Liver (tissue), 9 donors: ENCODE measurements around the gene WLS. TPM values are rescaled to one million over a fixed set of nuclear protein-coding genes. Genes with fewer than 3 reads are reported as not detected.

Experiments
- DNase-seq: peaks from one replicate; pipeline ENCODE4 v3.0.0-alpha.2; 2017; ENCODE audit warnings: low spot score
- H3K27ac ChIP-seq, 2 donors: one replicate each; pipeline ENCODE4 v1.7.0; 2013; ENCODE audit warnings: inconsistent platforms in 2 of 2, low read length in 2 of 2, control low read depth in 1 of 2, low read depth in 1 of 2, mild to moderate bottlenecking in 1 of 2
- H3K27me3 ChIP-seq, 4 donors: one replicate each; pipeline versions ENCODE4 v1.6.1 to v1.7.0; 2013; ENCODE audit warnings: low read length in 3 of 4, inconsistent platforms in 1 of 4, mild to moderate bottlenecking in 1 of 4, moderate library complexity in 1 of 4; ENCODE audit not compliant: control insufficient read depth in 4 of 4, insufficient read depth in 4 of 4
- H3K36me3 ChIP-seq, 4 donors: one replicate each; pipeline versions ENCODE4 v1.6.1 to v1.7.0; 2013; ENCODE audit warnings: low read length in 3 of 4, mild to moderate bottlenecking in 3 of 4, low read depth in 1 of 4, moderate library complexity in 1 of 4; ENCODE audit not compliant: control insufficient read depth in 4 of 4, insufficient read depth in 3 of 4
- H3K4me1 ChIP-seq, 4 donors: one replicate each; pipeline versions ENCODE4 v1.6.1 to v1.7.0; 2013; ENCODE audit warnings: low read length in 3 of 4, mild to moderate bottlenecking in 3 of 4, moderate library complexity in 1 of 4; ENCODE audit not compliant: control insufficient read depth in 4 of 4, insufficient read depth in 4 of 4
- H3K4me3 ChIP-seq, 3 donors: one replicate each; pipeline versions ENCODE4 v1.6.1 to v1.7.0; 2013; ENCODE audit warnings: low read length in 3 of 3, control low read depth in 1 of 3, low read depth in 1 of 3, mild to moderate bottlenecking in 1 of 3
- H3K9ac ChIP-seq, 2 donors: one replicate each; pipeline ENCODE4 v1.7.0; 2013; ENCODE audit warnings: low read length in 2 of 2, mild to moderate bottlenecking in 2 of 2, moderate library complexity in 2 of 2, control low read depth in 1 of 2, low read depth in 1 of 2
- H3K9me3 ChIP-seq, 4 donors: one replicate each; pipeline versions ENCODE4 v1.6.1 to v1.7.0; 2013; ENCODE audit warnings: low read length in 3 of 4; ENCODE audit not compliant: control insufficient read depth in 4 of 4
- EGR1 ChIP-seq, 2 donors: IDR thresholded peaks; 2 replicates each; pipeline ENCODE4 v1.6.1; 2016 to 2018; ENCODE audit warnings: antibody characterized with exemption in 2 of 2, low read depth in 2 of 2
- FOXA1 ChIP-seq: IDR thresholded peaks from 2 replicates; pipeline ENCODE4 v1.6.1; 2016; ENCODE audit warnings: antibody characterized with exemption
- FOXA2 ChIP-seq: IDR thresholded peaks from 2 replicates; pipeline ENCODE4 v1.6.1; 2016; ENCODE audit warnings: antibody characterized with exemption
- HNF4A ChIP-seq, 2 donors: conservative IDR thresholded peaks; 2 replicates each; pipeline ENCODE4 v1.6.1; 2016; ENCODE audit warnings: antibody characterized with exemption in 2 of 2, mild to moderate bottlenecking in 2 of 2
- JUND ChIP-seq, 2 donors: IDR thresholded peaks; 2 replicates each; pipeline ENCODE4 v1.6.1; 2016; ENCODE audit warnings: antibody characterized with exemption in 2 of 2
- RAD21 ChIP-seq, 2 donors: IDR thresholded peaks; 2 replicates each; pipeline ENCODE4 v1.6.1; 2016; ENCODE audit warnings: antibody characterized with exemption in 2 of 2, mild to moderate bottlenecking in 2 of 2
- RXRA ChIP-seq, 2 donors: IDR thresholded peaks; 2 replicates each; pipeline ENCODE4 v1.6.1; 2017 to 2018; ENCODE audit warnings: antibody characterized with exemption in 2 of 2, mild to moderate bottlenecking in 1 of 2
- SP1 ChIP-seq: IDR thresholded peaks from 2 replicates; pipeline ENCODE4 v1.6.1; 2018; ENCODE audit warnings: antibody characterized with exemption, mild to moderate bottlenecking
- YY1 ChIP-seq: IDR thresholded peaks from 2 replicates; pipeline ENCODE4 v1.6.1; 2016; ENCODE audit warnings: antibody characterized with exemption, mild to moderate bottlenecking
- WGBS: extraction: QIAGEN DNeasy Blood & Tissue Kit; methylation state at CpG from one replicate; pipeline ENCODE4 v1.1.7; 2013; 5-methylcytosine and 5-hydroxymethylcytosine counted together
- polyA plus RNA-seq, 2 donors: library from polyadenylated mRNA; stranded (reverse) in 1 of 2; unstranded in 1 of 2; fragments of 200-250 nt in 1 of 2; fragments of >200 nt in 1 of 2; fragmentation: Nextera tagmentation in 1 of 2; extraction: Ambion mirVana in 1 of 2; gene quantifications; one replicate each; pipeline versions ENCODE4 v1.2.1 to v1.2.3, GENCODE V29; 2013 to 2015
- total RNA-seq, 2 donors: library from RNA; depleted of rRNA; stranded (reverse); fragments of >200 nt; gene quantifications; one replicate each; pipeline ENCODE4 v1.2.3, GENCODE V29; 2014
- TF ChIP-seq, protein P1 (sequence below): IDR thresholded peaks from 2 replicates; pipeline ENCODE4 v1.6.1; 2016; ENCODE audit warnings: antibody characterized with exemption
- TF ChIP-seq, protein P2 (sequence below): fragments of 150-350 bp; IDR thresholded peaks from 2 replicates; pipeline ENCODE4 v1.5.1; 2017; ENCODE audit warnings: improper control_type of control experiment, low read depth, low read length; ENCODE audit not compliant: missing input control
- TF ChIP-seq, protein P3 (sequence below): IDR thresholded peaks from 2 replicates; pipeline ENCODE4 v1.6.1; 2016; ENCODE audit warnings: antibody characterized with exemption, mild to moderate bottlenecking
- donor health status: healthy.
- donor health status: healthy.
- donor health status: healthy.
- donor health status: healthy.
- donor health status: healthy.

The WLS gene
- total and polyA plus RNA-seq, 4 donors, result 3.2 to 12.5 (median 7.7) TPM

- WGBS, result 39% methylated on average over 1 of the region's 1 CpG
- H3K27ac ChIP-seq, result no peak overlapping the region
- no peak overlapping the region for H3K4me3 ChIP-seq
- H3K9me3 ChIP-seq, result no peaks in the 10 kb centered on the region
- no peaks in the 10 kb centered on the region for H3K27me3 ChIP-seq
- peaks cover 0 to 4% (median 3%) of the 10 kb centered on the region in 4 donors for H3K4me1 ChIP-seq
- no peak for DNase-seq
- peak; percentile 24 to 32 for TF ChIP-seq RXRA (IDR thresholded peaks at IDR 0.05)
- TF ChIP-seq, protein P1, sequence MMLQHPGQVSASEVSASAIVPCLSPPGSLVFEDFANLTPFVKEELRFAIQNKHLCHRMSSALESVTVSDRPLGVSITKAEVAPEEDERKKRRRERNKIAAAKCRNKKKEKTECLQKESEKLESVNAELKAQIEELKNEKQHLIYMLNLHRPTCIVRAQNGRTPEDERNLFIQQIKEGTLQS, result no peak
- TF ChIP-seq HNF4A (conservative IDR thresholded peaks at IDR 0.05), result peak; percentile 66 to 69
- peak; percentile 24 for TF ChIP-seq FOXA2
- H3K9ac ChIP-seq, result no peak overlapping the region
- no peaks in the 10 kb centered on the region for H3K36me3 ChIP-seq
Measured at GRCh38 chr1:68160021-68160420, 72.3 kb downstream of the WLS start.

GRCh38 chr1:68158837-68159236 lies 73.5 kb downstream of the WLS start:
- Histone ChIP-seq H3K9me3 (no peaks in the 10 kb centered on the region), H3K36me3 (no peaks in the 10 kb centered on the region), H3K4me3 (no peak overlapping the region), H3K27me3 (no peaks in the 10 kb centered on the region), H3K27ac (no peak overlapping the region), H3K9ac (no peak overlapping the region), H3K4me1 (peaks cover 0 to 4% (median 3%) of the 10 kb centered on the region in 4 donors)
- no peak for DNase-seq
- TF ChIP-seq RXRA (IDR thresholded peaks at IDR 0.05), result no peak
- TF ChIP-seq, protein P1, result no peak
- TF ChIP-seq, protein P2, sequence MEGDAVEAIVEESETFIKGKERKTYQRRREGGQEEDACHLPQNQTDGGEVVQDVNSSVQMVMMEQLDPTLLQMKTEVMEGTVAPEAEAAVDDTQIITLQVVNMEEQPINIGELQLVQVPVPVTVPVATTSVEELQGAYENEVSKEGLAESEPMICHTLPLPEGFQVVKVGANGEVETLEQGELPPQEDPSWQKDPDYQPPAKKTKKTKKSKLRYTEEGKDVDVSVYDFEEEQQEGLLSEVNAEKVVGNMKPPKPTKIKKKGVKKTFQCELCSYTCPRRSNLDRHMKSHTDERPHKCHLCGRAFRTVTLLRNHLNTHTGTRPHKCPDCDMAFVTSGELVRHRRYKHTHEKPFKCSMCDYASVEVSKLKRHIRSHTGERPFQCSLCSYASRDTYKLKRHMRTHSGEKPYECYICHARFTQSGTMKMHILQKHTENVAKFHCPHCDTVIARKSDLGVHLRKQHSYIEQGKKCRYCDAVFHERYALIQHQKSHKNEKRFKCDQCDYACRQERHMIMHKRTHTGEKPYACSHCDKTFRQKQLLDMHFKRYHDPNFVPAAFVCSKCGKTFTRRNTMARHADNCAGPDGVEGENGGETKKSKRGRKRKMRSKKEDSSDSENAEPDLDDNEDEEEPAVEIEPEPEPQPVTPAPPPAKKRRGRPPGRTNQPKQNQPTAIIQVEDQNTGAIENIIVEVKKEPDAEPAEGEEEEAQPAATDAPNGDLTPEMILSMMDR, result no peak
- WGBS, result 82% methylated on average over 8 of the region's 8 CpGs

DNA sequence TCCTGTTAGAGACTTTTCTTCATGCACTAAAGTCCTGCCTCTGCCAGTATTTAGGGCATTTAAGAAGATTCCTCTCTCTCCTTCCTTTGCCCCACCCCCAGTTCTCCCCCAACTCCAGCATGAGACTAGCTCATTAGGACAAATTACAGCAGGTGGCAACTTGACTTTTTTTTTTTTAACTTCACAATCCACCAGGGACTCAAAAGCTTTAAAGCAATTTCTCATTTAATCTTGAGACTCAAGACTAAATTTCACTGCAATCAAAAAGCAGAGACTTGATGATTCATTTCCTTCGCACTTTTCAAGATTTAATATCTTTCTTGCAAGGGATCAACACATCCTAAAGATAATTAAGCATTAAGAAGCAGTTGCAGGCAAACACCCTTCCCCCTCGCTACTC lies 74.9 kb downstream of the WLS start:
- no peak for DNase-seq
- Histone ChIP-seq H3K4me1 (peaks cover 0 to 4% (median 3%) of the 10 kb centered on the region in 4 donors), H3K4me3 (no peak overlapping the region), H3K36me3 (no peaks in the 10 kb centered on the region), H3K9me3 (no peaks in the 10 kb centered on the region), H3K27ac (no peak overlapping the region), H3K27me3 (no peaks in the 10 kb centered on the region), H3K9ac (no peak overlapping the region)
- TF ChIP-seq FOXA2 (no peak), YY1 (no peak), RAD21 (IDR thresholded peaks at IDR 0.05) (no peak), JUND (IDR thresholded peaks at IDR 0.05) (no peak), EGR1 (IDR thresholded peaks at IDR 0.05; ENCODE audit: low read depth in 2 of 2) (no peak), FOXA1 (no peak), SP1 (no peak)
- TF ChIP-seq, protein P2, result no peak
- TF ChIP-seq, protein P3, sequence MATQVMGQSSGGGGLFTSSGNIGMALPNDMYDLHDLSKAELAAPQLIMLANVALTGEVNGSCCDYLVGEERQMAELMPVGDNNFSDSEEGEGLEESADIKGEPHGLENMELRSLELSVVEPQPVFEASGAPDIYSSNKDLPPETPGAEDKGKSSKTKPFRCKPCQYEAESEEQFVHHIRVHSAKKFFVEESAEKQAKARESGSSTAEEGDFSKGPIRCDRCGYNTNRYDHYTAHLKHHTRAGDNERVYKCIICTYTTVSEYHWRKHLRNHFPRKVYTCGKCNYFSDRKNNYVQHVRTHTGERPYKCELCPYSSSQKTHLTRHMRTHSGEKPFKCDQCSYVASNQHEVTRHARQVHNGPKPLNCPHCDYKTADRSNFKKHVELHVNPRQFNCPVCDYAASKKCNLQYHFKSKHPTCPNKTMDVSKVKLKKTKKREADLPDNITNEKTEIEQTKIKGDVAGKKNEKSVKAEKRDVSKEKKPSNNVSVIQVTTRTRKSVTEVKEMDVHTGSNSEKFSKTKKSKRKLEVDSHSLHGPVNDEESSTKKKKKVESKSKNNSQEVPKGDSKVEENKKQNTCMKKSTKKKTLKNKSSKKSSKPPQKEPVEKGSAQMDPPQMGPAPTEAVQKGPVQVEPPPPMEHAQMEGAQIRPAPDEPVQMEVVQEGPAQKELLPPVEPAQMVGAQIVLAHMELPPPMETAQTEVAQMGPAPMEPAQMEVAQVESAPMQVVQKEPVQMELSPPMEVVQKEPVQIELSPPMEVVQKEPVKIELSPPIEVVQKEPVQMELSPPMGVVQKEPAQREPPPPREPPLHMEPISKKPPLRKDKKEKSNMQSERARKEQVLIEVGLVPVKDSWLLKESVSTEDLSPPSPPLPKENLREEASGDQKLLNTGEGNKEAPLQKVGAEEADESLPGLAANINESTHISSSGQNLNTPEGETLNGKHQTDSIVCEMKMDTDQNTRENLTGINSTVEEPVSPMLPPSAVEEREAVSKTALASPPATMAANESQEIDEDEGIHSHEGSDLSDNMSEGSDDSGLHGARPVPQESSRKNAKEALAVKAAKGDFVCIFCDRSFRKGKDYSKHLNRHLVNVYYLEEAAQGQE, result no peak
- TF ChIP-seq, protein P1, result no peak
- 97% methylated on average over 2 of the region's 2 CpGs for WGBS
